GM23338 (cell line): ENCODE measurements around the gene ASXL2. TPM values are rescaled to one million over a fixed set of nuclear protein-coding genes. Genes with fewer than 3 reads are reported as not detected.
A peak's percentile ranks its signal among the peaks of the same experiment; 100 is the strongest.

Experiments used
- ATAC-seq: fragments of 200-7000 bp; cut with Tn5 transposase; 3 replicates; pipeline ENCODE4 v1.9.1; 2020
- DNase-seq: peaks from one replicate; pipeline ENCODE4 v3.0.0-alpha.2; 2015; ENCODE audit warnings: low spot score
- H2AFZ ChIP-seq: fragments of 200-600 bp; sonication (generic); 2 replicates; pipeline ENCODE4 v1.8.0; 2016; ENCODE audit warnings: antibody characterized with exemption, mild to moderate bottlenecking, moderate library complexity
- H3F3A ChIP-seq: fragments of 200-600 bp; sonication (generic); replicated peaks from 2 replicates; pipeline ENCODE4 v1.8.0; 2017; ENCODE audit warnings: antibody characterized with exemption, mixed run types, low read depth
- H3K27ac ChIP-seq: fragments of 200-600 bp; sonication (generic); 2 replicates; pipeline ENCODE4 v1.6.1; 2016; ENCODE audit warnings: low read depth
- H3K27me3 ChIP-seq: fragments of 200-600 bp; sonication (generic); 2 replicates; pipeline ENCODE4 v1.8.0; 2016; ENCODE audit warnings: mild to moderate bottlenecking, mixed run types, moderate library complexity; ENCODE audit not compliant: insufficient read depth
- H3K36me3 ChIP-seq: fragments of 200-600 bp; sonication (generic); 2 replicates; pipeline ENCODE4 v1.8.0; 2016; ENCODE audit warnings: mild to moderate bottlenecking; ENCODE audit not compliant: insufficient read depth
- H3K4me1 ChIP-seq: fragments of 200-600 bp; sonication (generic); 2 replicates; pipeline ENCODE4 v1.8.0; 2016; ENCODE audit warnings: mild to moderate bottlenecking, moderate library complexity; ENCODE audit not compliant: insufficient read depth
- H3K4me2 ChIP-seq: fragments of 200-600 bp; sonication (generic); 2 replicates; pipeline ENCODE4 v1.7.1; 2017; ENCODE audit warnings: mixed run types
- H3K4me3 ChIP-seq: fragments of 200-600 bp; sonication (generic); 2 replicates; pipeline ENCODE4 v1.6.1; 2016; ENCODE audit warnings: mixed run types
- H3K79me2 ChIP-seq: fragments of 200-600 bp; sonication (generic); replicated peaks from 2 replicates; pipeline ENCODE4 v1.8.0; 2017; ENCODE audit warnings: mild to moderate bottlenecking; ENCODE audit not compliant: insufficient read depth
- H3K9me2 ChIP-seq: fragments of 200-600 bp; sonication (generic); 2 replicates; pipeline ENCODE4 v1.8.0; 2017; ENCODE audit not compliant: insufficient read depth
- H4K20me1 ChIP-seq: fragments of 200-600 bp; sonication (generic); replicated peaks from 2 replicates; pipeline ENCODE4 v1.8.0; 2017; ENCODE audit warnings: mild to moderate bottlenecking; ENCODE audit not compliant: insufficient read depth
- H3K27ac Mint-ChIP-seq: 2 replicates; pipeline ENCODE4 v1.8.0; 2020; ENCODE audit warnings: inconsistent platforms, mild to moderate bottlenecking, moderate library complexity, mixed read lengths
- H3K27me3 Mint-ChIP-seq: 3 replicates; pipeline ENCODE4 v1.8.0; 2022; ENCODE audit warnings: low read depth, mild to moderate bottlenecking, moderate library complexity, mixed read lengths, inconsistent platforms; ENCODE audit not compliant: insufficient read depth, poor library complexity
- H3K36me3 Mint-ChIP-seq: 3 replicates; pipeline ENCODE4 v1.8.0; 2021; ENCODE audit warnings: low read depth, mild to moderate bottlenecking, inconsistent platforms, moderate library complexity, mixed read lengths
- H3K4me1 Mint-ChIP-seq: 3 replicates; pipeline ENCODE4 v1.8.0; 2020; ENCODE audit warnings: mild to moderate bottlenecking, inconsistent platforms, mixed read lengths
- H3K4me3 Mint-ChIP-seq: 3 replicates; pipeline ENCODE4 v1.8.0; 2021; ENCODE audit warnings: moderate library complexity, mild to moderate bottlenecking, inconsistent platforms, mixed read lengths
- H3K9me3 Mint-ChIP-seq: 3 replicates; pipeline ENCODE4 v1.8.0; 2020; ENCODE audit warnings: moderate library complexity, mild to moderate bottlenecking, inconsistent platforms, mixed read lengths
- EZH2 ChIP-seq: fragments of 200-600 bp; sonication (generic); IDR thresholded peaks from one replicate; pipeline ENCODE4 v1.8.0; 2017; ENCODE audit warnings: antibody characterized with exemption, mild to moderate bottlenecking, low read depth; ENCODE audit not compliant: unreplicated experiment
- EZH2phosphoT487 ChIP-seq: fragments of 200-600 bp; sonication (generic); IDR thresholded peaks from one replicate; pipeline ENCODE4 v1.8.1; 2018; ENCODE audit warnings: antibody characterized with exemption; ENCODE audit not compliant: unreplicated experiment
- NANOG ChIP-seq: IDR thresholded peaks from 2 replicates; pipeline ENCODE4 v1.6.1; 2016; ENCODE audit warnings: antibody characterized with exemption, borderline replicate concordance
- STAT1 ChIP-seq: IDR thresholded peaks from one replicate; pipeline ENCODE4 v1.6.1; 2016; ENCODE audit warnings: antibody characterized with exemption; ENCODE audit not compliant: unreplicated experiment
- ZNF331 ChIP-seq: fragments of 250-450 bp; sonication (Bioruptor Pico); IDR thresholded peaks from 2 replicates; pipeline ENCODE4 v1.5.0; 2020; ENCODE audit warnings: low read depth, mild to moderate bottlenecking, moderate library complexity
- polyA plus RNA-seq: library from polyadenylated mRNA; unstranded; fragments of >200 nt; fragmentation: Nextera tagmentation; extraction: Ambion mirVana; gene quantifications from 2 replicates; pipeline ENCODE4 v1.2.1, GENCODE V29; 2016
- total RNA-seq: library from RNA; depleted of rRNA; stranded (reverse); fragments of >200 nt; shearing (Covaris generic); gene quantifications from 2 replicates; pipeline ENCODE4 v1.2.3, GENCODE V29; 2014
- TF ChIP-seq, protein P1 (sequence below): fragments of 250-450 bp; sonication (Bioruptor Pico); IDR thresholded peaks from 2 replicates; pipeline ENCODE4 v1.5.0; 2020; ENCODE audit warnings: mild to moderate bottlenecking, moderate library complexity
- TF ChIP-seq, protein P2 (sequence below): IDR thresholded peaks from one replicate; pipeline ENCODE4 v1.6.1; 2018; ENCODE audit warnings: antibody characterized with exemption; ENCODE audit not compliant: unreplicated experiment

Gene ASXL2
- total and polyA plus RNA-seq, 2 experiments from 2014 or later, result 7.0 to 21.8 TPM

- TF ChIP-seq, protein P1, sequence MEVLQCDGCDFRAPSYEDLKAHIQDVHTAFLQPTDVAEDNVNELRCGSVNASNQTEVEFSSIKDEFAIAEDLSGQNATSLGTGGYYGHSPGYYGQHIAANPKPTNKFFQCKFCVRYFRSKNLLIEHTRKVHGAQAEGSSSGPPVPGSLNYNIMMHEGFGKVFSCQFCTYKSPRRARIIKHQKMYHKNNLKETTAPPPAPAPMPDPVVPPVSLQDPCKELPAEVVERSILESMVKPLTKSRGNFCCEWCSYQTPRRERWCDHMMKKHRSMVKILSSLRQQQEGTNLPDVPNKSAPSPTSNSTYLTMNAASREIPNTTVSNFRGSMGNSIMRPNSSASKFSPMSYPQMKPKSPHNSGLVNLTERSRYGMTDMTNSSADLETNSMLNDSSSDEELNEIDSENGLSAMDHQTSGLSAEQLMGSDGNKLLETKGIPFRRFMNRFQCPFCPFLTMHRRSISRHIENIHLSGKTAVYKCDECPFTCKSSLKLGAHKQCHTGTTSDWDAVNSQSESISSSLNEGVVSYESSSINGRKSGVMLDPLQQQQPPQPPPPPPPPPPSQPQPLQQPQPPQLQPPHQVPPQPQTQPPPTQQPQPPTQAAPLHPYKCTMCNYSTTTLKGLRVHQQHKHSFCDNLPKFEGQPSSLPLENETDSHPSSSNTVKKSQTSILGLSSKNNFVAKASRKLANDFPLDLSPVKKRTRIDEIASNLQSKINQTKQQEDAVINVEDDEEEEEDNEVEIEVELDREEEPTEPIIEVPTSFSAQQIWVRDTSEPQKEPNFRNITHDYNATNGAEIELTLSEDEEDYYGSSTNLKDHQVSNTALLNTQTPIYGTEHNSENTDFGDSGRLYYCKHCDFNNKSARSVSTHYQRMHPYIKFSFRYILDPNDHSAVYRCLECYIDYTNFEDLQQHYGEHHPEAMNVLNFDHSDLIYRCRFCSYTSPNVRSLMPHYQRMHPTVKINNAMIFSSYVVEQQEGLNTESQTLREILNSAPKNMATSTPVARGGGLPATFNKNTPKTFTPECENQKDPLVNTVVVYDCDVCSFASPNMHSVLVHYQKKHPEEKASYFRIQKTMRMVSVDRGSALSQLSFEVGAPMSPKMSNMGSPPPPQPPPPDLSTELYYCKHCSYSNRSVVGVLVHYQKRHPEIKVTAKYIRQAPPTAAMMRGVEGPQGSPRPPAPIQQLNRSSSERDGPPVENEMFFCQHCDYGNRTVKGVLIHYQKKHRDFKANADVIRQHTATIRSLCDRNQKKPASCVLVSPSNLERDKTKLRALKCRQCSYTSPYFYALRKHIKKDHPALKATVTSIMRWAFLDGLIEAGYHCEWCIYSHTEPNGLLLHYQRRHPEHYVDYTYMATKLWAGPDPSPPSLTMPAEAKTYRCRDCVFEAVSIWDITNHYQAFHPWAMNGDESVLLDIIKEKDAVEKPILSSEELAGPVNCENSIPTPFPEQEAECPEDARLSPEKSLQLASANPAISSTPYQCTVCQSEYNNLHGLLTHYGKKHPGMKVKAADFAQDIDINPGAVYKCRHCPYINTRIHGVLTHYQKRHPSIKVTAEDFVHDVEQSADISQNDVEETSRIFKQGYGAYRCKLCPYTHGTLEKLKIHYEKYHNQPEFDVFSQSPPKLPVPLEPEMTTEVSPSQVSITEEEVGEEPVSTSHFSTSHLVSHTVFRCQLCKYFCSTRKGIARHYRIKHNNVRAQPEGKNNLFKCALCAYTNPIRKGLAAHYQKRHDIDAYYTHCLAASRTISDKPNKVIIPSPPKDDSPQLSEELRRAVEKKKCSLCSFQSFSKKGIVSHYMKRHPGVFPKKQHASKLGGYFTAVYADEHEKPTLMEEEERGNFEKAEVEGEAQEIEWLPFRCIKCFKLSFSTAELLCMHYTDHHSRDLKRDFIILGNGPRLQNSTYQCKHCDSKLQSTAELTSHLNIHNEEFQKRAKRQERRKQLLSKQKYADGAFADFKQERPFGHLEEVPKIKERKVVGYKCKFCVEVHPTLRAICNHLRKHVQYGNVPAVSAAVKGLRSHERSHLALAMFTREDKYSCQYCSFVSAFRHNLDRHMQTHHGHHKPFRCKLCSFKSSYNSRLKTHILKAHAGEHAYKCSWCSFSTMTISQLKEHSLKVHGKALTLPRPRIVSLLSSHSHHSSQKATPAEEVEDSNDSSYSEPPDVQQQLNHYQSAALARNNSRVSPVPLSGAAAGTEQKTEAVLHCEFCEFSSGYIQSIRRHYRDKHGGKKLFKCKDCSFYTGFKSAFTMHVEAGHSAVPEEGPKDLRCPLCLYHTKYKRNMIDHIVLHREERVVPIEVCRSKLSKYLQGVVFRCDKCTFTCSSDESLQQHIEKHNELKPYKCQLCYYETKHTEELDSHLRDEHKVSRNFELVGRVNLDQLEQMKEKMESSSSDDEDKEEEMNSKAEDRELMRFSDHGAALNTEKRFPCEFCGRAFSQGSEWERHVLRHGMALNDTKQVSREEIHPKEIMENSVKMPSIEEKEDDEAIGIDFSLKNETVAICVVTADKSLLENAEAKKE (CRISPR knock-in tag), result no peak
- TF ChIP-seq EZH2 (no peak), EZH2phosphoT487 (no peak), STAT1 (no peak)
Measured at GRCh38 chr2:25712455-25712854, 165.8 kb downstream of the ASXL2 start (continued).

DNA sequence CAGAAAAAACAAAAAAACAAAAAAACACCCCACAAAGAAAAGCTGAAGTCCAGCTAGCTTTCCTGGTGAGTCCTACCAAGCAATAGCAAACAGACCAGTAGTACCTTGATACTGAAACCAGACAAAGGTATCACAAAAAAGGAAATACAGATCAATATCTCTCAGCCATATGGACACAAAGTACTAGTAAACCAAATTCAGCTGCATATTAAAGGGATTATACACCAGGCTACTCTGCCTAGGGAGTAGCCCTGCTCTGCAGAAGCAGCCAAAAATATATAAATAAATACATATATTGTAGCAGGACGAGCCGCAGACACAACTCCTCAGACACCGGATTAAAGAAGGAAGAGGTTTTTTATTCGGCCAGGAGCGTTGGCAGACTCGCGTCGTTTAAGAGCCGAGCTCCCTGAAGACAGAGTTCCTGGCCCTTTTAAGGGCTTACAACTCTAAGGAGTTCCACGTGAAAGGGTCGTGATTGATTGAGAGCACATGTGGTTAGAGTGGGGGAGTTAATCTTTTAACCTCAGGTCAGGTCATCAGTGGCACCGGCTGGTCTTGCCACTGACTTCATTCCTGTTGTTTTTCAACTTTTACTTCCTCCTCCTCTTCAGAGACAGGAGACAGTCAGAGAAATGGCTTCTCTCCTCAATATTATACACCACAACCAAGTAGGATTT lies 166.5 kb downstream of the ASXL2 start:
- Histone ChIP-seq H2AFZ (peak overlapping the region; percentile 29; the same call in 1 of the 2 replicates), H3F3A (no peaks in the 10 kb centered on the region), H3K27me3 (no peaks in the 10 kb centered on the region), H3K27ac (no peak overlapping the region), H4K20me1 (no peaks in the 10 kb centered on the region), H3K4me1 (no peaks in the 10 kb centered on the region), H3K4me2 (no peak overlapping the region), H3K9me2 (no peaks in the 10 kb centered on the region), H3K79me2 (no peaks in the 10 kb centered on the region), H3K36me3 (no peaks in the 10 kb centered on the region), H3K4me3 (no peak overlapping the region)
- Mint-ChIP-seq H3K4me1 (no peaks in the 10 kb centered on the region; the same call in 2 of the 3 replicates), H3K27ac (no peak overlapping the region), H3K4me3 (no peak overlapping the region), H3K27me3 (peaks cover 5% of the 10 kb centered on the region), H3K9me3 (no peaks in the 10 kb centered on the region; the same call in 2 of the 3 replicates), H3K36me3 (no peaks in the 10 kb centered on the region)
- ATAC-seq, result no peak
- no peak for TF ChIP-seq NANOG
- TF ChIP-seq, protein P2, sequence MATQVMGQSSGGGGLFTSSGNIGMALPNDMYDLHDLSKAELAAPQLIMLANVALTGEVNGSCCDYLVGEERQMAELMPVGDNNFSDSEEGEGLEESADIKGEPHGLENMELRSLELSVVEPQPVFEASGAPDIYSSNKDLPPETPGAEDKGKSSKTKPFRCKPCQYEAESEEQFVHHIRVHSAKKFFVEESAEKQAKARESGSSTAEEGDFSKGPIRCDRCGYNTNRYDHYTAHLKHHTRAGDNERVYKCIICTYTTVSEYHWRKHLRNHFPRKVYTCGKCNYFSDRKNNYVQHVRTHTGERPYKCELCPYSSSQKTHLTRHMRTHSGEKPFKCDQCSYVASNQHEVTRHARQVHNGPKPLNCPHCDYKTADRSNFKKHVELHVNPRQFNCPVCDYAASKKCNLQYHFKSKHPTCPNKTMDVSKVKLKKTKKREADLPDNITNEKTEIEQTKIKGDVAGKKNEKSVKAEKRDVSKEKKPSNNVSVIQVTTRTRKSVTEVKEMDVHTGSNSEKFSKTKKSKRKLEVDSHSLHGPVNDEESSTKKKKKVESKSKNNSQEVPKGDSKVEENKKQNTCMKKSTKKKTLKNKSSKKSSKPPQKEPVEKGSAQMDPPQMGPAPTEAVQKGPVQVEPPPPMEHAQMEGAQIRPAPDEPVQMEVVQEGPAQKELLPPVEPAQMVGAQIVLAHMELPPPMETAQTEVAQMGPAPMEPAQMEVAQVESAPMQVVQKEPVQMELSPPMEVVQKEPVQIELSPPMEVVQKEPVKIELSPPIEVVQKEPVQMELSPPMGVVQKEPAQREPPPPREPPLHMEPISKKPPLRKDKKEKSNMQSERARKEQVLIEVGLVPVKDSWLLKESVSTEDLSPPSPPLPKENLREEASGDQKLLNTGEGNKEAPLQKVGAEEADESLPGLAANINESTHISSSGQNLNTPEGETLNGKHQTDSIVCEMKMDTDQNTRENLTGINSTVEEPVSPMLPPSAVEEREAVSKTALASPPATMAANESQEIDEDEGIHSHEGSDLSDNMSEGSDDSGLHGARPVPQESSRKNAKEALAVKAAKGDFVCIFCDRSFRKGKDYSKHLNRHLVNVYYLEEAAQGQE, result no peak
- TF ChIP-seq ZNF331 (CRISPR knock-in tag), result no peak
- DNase-seq, result no peak
